Dermis lymphatic vessel endothelial cell (primary cell): ENCODE data around the gene TPRG1. TPM values are rescaled to one million over a fixed set of nuclear protein-coding genes. Genes with fewer than 3 reads are reported as not detected.

Experiments
- total RNA-seq: library from RNA; depleted of rRNA; stranded (reverse); fragments of >200 nt; gene quantifications from 2 replicates; pipeline ENCODE4 v1.2.1, GENCODE V29; 2014

Gene TPRG1, protein sequence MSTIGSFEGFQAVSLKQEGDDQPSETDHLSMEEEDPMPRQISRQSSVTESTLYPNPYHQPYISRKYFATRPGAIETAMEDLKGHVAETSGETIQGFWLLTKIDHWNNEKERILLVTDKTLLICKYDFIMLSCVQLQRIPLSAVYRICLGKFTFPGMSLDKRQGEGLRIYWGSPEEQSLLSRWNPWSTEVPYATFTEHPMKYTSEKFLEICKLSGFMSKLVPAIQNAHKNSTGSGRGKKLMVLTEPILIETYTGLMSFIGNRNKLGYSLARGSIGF
- 0.09 and 0.43 TPM in 2 replicates for total RNA-seq

DNA sequence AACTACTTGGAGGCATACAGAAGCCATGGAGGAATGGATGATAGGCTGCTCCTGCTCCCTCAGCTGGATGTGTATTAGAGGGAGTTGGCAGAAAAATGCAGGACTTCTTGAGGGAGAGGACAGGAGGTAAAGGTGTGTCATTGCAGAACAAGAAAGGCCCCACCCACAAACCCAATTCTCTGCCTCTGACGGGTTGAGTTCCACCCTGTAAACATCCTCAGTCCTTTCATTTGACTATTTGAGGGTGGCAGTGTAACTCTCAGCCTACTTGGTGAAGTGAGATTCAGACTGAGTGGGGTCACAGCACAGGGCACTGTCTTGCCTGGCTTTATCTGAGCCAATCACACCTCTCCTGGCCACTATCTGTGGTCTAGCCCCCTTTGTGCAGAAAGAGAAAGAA is at the start of gene TPRG1:
Gene TPRG1, plus strand, starts transcription at position 265 of the 400 bp plus-strand sequence. CDS start 35,414 bp downstream, outside the sequence.

